ENCODE data around the gene KIAA1671. TPM values are rescaled to one million over a fixed set of nuclear protein-coding genes. Genes with fewer than 3 reads are reported as not detected.
A peak's percentile ranks its signal among the peaks of the same experiment; 100 is the strongest.

KIAA1671 gene
- total RNA-seq, 6 experiments from 2014 or later, result 1.3 to 5.0 (median 1.6) TPM

DNA sequence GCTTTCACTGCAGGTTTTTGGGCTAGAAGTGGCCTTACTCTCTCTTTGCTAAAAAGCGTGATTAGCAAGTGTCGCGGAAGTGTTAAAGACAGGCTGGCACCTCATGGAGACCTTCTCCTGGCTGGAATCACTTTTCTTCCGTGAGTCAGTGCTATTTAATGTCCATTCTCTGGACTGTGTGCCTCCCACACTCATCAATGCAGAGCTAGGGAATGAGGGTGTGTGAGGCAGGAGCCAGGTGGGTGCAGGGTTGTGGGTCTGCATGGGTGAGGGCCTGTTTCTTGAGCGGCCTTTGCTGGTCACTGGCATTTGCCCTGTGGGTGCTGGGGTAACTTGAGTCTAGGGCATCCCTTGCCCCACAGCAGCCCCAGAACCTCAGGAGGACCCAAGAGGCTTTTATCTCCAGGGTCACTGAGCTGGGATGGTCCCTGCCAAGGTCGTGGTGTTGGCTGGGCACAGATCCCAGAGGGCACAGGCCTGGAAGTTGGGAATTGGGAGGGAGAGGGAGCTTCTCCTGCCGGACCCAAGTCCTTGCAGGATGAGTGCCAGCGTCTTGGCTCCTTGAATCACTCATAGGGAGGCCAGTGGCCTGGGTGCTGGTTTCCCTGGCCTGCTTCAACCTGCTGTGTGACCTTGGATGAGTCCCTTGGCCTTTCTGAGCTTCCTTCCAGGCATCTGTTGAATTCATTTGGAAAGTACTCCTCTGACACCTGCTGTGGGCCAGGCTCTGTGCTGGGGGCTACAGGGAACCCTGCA is 30.0 kb downstream of the KIAA1671 start:
- Mint-ChIP-seq H3K36me3 (ENCODE audit: low read depth) (peaks cover 4% of the 10 kb centered on the region), H3K9me3 (peaks cover 5% of the 10 kb centered on the region; the same call in 1 of the 2 replicates), H3K4me1 (ENCODE audit: low read depth) (peaks cover 11% of the 10 kb centered on the region; the same call in 1 of the 2 replicates), H3K27ac (no peak overlapping the region), H3K4me3 (no peak overlapping the region), H3K27me3 (ENCODE audit: insufficient read depth) (no peaks in the 10 kb centered on the region; the same call in 1 of the 2 replicates)
- TF ChIP-seq, protein P1, sequence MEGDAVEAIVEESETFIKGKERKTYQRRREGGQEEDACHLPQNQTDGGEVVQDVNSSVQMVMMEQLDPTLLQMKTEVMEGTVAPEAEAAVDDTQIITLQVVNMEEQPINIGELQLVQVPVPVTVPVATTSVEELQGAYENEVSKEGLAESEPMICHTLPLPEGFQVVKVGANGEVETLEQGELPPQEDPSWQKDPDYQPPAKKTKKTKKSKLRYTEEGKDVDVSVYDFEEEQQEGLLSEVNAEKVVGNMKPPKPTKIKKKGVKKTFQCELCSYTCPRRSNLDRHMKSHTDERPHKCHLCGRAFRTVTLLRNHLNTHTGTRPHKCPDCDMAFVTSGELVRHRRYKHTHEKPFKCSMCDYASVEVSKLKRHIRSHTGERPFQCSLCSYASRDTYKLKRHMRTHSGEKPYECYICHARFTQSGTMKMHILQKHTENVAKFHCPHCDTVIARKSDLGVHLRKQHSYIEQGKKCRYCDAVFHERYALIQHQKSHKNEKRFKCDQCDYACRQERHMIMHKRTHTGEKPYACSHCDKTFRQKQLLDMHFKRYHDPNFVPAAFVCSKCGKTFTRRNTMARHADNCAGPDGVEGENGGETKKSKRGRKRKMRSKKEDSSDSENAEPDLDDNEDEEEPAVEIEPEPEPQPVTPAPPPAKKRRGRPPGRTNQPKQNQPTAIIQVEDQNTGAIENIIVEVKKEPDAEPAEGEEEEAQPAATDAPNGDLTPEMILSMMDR (IDR thresholded peaks at IDR 0.05), result no peak
- DNase-seq, result no peak

- H3K4me1 Mint-ChIP-seq (ENCODE audit: low read depth), result peaks cover 11% of the 10 kb centered on the region; the same call in 1 of the 2 replicates
- TF ChIP-seq, protein P1 (IDR thresholded peaks at IDR 0.05), result no peak
- peaks cover 4% of the 10 kb centered on the region for H3K36me3 Mint-ChIP-seq (ENCODE audit: low read depth)
- DNase-seq, result no peak
- H3K4me3 Mint-ChIP-seq, result no peak overlapping the region
- H3K27me3 Mint-ChIP-seq (ENCODE audit: insufficient read depth), result no peaks in the 10 kb centered on the region; the same call in 1 of the 2 replicates
- peaks cover 5% of the 10 kb centered on the region; the same call in 1 of the 2 replicates for H3K9me3 Mint-ChIP-seq
- no peak overlapping the region for H3K27ac Mint-ChIP-seq
These were observed 30.6 kb downstream of the KIAA1671 start for GRCh38 chr22:24983151-24983550.

DNA sequence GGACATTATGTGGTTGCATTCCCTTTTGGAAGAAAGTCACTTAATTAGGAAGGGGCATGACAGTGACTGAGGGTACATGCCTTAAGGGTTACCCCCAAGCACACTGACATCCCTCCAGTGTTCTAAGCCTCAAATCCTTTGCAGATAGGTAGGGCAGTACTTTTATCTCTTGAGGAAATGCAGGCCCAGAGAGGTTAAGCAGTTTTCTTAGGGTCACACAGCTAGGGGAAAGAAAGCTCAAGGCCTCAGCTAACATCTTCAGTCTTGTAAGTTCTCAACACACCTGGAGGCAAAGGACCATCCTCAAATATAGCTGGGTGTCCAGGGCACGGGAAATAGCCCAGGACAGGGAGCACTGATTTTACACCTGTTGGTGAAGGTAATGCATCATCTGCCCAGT is 31.6 kb downstream of the KIAA1671 start:
- peaks cover 2% of the 10 kb centered on the region; the same call in 1 of the 2 replicates for H3K27me3 Mint-ChIP-seq (ENCODE audit: insufficient read depth)
- DNase-seq, result no peak
- H3K9me3 Mint-ChIP-seq, result peaks cover 9% of the 10 kb centered on the region; the same call in 1 of the 2 replicates
- no peak overlapping the region for H3K4me3 Mint-ChIP-seq
- H3K36me3 Mint-ChIP-seq (ENCODE audit: low read depth), result peaks cover 4% of the 10 kb centered on the region
- no peak overlapping the region for H3K27ac Mint-ChIP-seq
- H3K4me1 Mint-ChIP-seq (ENCODE audit: low read depth), result peaks cover 12% of the 10 kb centered on the region; the same call in 1 of the 2 replicates
- TF ChIP-seq, protein P1 (IDR thresholded peaks at IDR 0.05), result no peak

- Mint-ChIP-seq H3K4me1 (ENCODE audit: low read depth) (peaks cover 18% of the 10 kb centered on the region; the same call in 1 of the 2 replicates), H3K9me3 (peaks cover 11% of the 10 kb centered on the region), H3K4me3 (peak overlapping the region; percentile 76), H3K27me3 (ENCODE audit: insufficient read depth) (peaks cover 5% of the 10 kb centered on the region; the same call in 1 of the 2 replicates), H3K27ac (peak overlapping the region; percentile 90), H3K36me3 (ENCODE audit: low read depth) (no peaks in the 10 kb centered on the region; the same call in 1 of the 2 replicates)
- peak; percentile 78 for DNase-seq
- TF ChIP-seq, protein P1 (IDR thresholded peaks at IDR 0.05), result no peak
These were observed 33.3 kb downstream of the KIAA1671 start for GRCh38 chr22:24985826-24986214.

- Mint-ChIP-seq H3K4me3 (no peak overlapping the region), H3K4me1 (ENCODE audit: low read depth) (peaks cover 27% of the 10 kb centered on the region), H3K27me3 (ENCODE audit: insufficient read depth) (peaks cover 5% of the 10 kb centered on the region; the same call in 1 of the 2 replicates), H3K27ac (no peak overlapping the region), H3K9me3 (peaks cover 11% of the 10 kb centered on the region), H3K36me3 (ENCODE audit: low read depth) (no peaks in the 10 kb centered on the region; the same call in 1 of the 2 replicates)
- no peak for DNase-seq
- TF ChIP-seq, protein P1 (IDR thresholded peaks at IDR 0.05), result no peak
These were observed 34.3 kb downstream of the KIAA1671 start for GRCh38 chr22:24986816-24987215.

Measured in HFFc6 (cell line).